Measurements from ENCODE around the gene MXD3. TPM values are rescaled to one million over a fixed set of nuclear protein-coding genes. Genes with fewer than 3 reads are reported as not detected.
A peak's percentile ranks its signal among the peaks of the same experiment; 100 is the strongest.
"Not testable (repeated sequence)": the region's sequence is repeated elsewhere in the genome, so short reads cannot be mapped to it uniquely, and the experiment has no call there.

Gene MXD3
- total and polyA plus RNA-seq, 5 experiments from 2014 or later, result 0.07 to 18.1 (median 1.1) TPM

DNA sequence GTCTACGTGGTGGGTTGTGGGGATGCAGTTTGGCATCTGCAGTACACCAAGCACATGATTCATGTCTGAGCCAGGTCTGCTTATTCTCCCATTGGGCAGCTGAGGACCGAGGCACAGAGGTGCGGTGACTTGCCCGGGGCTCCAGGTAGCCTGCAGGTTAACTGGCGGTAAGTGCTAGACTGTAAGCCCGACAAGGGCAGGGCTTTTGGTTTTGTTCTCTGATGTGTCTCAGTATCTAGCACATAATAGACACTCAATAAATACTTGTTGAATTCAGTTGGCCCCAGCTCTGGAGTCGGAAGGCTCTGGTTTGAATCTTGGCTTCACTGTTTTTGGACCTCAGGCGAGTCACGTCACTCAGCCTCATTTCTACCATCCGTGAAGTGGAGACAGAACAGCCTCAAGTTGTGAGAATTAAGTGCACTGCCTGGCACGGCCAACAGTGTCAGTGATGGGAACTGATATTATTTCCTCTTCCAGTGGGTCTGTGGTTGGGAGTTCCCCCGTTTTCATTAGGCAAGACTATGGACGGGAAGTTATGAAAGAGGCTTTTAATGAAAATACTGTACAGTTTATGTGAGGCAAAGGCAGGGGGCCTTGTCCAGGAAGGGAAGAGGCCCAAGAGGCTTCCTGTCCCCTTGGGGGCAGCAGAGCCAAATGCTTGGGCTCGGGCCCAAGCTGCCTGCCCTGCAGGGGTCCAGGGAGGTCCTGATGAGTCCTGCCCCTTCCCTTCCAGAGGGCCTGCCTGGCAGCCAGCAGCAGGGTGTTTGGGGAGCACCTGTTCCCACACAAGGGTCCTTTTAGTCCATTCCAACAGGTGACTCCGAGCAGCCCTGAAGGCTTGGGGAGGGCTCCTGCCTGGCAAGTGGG is 4.8 kb downstream of the MXD3 start:
- DNase-seq (no peak), ATAC-seq (no peak)
- Mint-ChIP-seq H3K4me3 (peak overlapping the region in 3 of 10 donors; percentile 28 to 91 (median 53)), H3K27ac (peak overlapping the region in 5 of 10 donors; percentile 26 to 87 (median 77)), H3K9me3 (no peaks in the 10 kb centered on the region), H3K36me3 (peaks cover 0 to 25% (median 7%) of the 10 kb centered on the region in 3 donors), H3K27me3 (peaks cover 0 to 4% (median 0%) of the 10 kb centered on the region in 5 donors), H3K4me1 (peaks cover 25 to 70% (median 62%) of the 10 kb centered on the region in 4 donors)
- POLR2A ChIA-PET, result interaction anchor here (0.9 to 1.0 kb wide), 2 partner anchors 45 to 46 kb away, joined by 3 to 5 read pairs; partner anchors contain the start of gene LMAN2

DNA sequence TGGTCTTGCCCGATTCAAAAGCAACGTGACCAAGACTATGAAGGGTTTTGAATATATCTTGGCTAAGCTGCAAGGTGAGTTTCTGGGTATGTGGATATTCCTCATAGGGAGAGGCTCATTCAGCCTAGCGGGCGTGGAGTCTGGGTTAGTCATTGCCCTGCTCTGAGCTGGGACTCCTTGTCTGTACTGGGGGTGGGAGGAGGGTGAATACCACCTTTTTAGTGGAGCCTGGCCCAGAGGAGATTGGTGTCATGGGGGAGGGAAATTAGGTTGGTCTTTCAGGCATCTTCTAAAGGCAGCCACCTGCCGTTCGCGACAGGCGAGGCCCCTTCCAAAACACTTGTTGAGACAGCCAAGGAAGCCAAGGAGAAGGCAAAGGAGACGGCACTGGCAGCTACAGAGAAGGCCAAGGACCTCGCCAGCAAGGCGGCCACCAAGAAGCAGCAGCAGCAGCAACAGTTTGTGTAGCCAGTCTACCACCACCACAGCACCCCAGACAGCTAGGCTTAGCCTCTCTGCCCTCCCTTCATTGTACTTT is 5.5 kb downstream of the MXD3 start:
- DNase-seq, ATAC-seq, H3K27me3 Mint-ChIP-seq, H3K9me3 Mint-ChIP-seq: not testable (repeated sequence)
- H3K4me3 Mint-ChIP-seq, result peak overlapping the region in 6 of 10 donors; percentile 28 to 96 (median 68)
- peak overlapping the region in 6 of 10 donors; percentile 17 to 90 (median 60) for H3K27ac Mint-ChIP-seq
- POLR2A ChIA-PET, result interaction anchor here (0.6 to 1.0 kb wide), 2 partner anchors 45 to 50 kb away, joined by 3 to 5 read pairs; partner anchors contain the start of gene LMAN2
- peaks cover 29 to 73% (median 66%) of the 10 kb centered on the region in 4 donors for H3K4me1 Mint-ChIP-seq
- peaks cover 0 to 25% (median 7%) of the 10 kb centered on the region in 3 donors for H3K36me3 Mint-ChIP-seq

DNA sequence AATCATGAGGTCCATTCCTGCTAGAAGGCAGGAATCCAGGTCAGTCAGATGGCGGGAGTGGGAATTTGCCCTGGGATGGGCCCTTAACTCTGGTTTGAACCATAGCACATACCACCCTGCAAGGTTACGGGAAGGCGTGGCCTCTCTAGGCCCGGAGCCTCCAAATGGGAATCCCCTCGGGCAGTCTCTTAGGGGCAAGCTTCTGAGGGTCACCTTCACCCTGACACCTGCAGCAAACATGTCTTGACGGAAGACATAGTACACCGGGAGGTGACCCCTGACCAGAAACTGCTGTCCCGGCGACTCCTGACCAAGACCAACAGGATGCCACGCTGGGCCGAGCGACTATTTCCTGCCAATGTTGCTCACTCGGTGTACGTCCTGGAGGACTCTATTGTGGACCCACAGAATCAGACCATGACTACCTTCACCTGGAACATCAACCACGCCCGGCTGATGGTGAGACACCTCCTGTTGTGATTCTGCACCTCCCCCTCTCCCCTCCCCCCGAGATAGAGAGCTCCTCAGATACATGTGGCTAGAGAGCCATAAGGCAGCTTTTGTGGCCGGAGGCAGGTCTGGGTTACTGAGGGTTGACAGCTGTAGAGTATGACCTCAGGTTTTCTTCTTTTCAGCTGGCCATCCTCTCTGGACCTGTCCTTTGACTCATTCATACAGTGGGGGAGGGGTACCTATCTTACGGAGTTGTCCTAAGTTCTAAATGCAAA is 7.1 kb downstream of the MXD3 start:
- peaks cover 0 to 25% (median 7%) of the 10 kb centered on the region in 3 donors for H3K36me3 Mint-ChIP-seq
- peak overlapping the region; percentile 37 to 94 (median 91) for H3K27ac Mint-ChIP-seq
- H3K27me3 Mint-ChIP-seq, result no peaks in the 10 kb centered on the region
- ATAC-seq (no peak), DNase-seq (no peak)
- POLR2A ChIA-PET, result interaction anchor here (0.9 to 1.3 kb wide), 2 partner anchors 9 to 12 kb away, joined by 3 to 7 read pairs; no protein-coding TSS in a partner anchor
- H3K4me1 Mint-ChIP-seq, result peaks cover 35 to 75% (median 70%) of the 10 kb centered on the region in 4 donors
- H3K4me3 Mint-ChIP-seq, result peak overlapping the region; percentile 86 to 96 (median 92)
- no peaks in the 10 kb centered on the region for H3K9me3 Mint-ChIP-seq

DNA sequence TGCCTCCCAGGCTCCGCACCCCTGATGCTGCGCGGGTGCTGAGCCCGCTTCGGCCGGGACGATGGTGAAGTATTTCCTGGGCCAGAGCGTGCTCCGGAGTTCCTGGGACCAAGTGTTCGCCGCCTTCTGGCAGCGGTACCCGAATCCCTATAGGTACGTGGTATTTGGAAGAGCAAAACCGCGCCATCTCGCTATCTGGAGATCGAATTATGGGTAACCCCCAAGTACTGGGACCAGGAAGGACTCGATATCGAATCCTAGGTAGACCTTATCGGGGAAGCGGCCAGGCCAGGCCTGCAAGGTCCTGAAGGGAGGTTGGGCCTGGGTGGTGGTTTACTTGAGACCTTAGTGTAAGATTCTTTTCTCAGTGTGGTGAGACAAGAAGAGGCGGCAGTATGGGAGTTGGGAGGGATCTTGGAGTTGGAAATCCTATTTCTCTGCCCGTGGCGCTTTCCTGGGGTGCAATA is 7.7 kb downstream of the MXD3 start:
- POLR2A ChIA-PET, result interaction anchor here (0.6 to 4.0 kb wide), 9 partner anchors 8 to 174 kb away, joined by 3 to 14 read pairs (median 3); partner anchors contain the start of genes LMAN2 and MXD3
- Mint-ChIP-seq H3K4me3 (peak overlapping the region; percentile 86 to 96 (median 92)), H3K36me3 (peaks cover 0 to 25% (median 7%) of the 10 kb centered on the region in 3 donors), H3K27ac (peak overlapping the region; percentile 80 to 94 (median 91)), H3K9me3 (no peaks in the 10 kb centered on the region), H3K27me3 (no peaks in the 10 kb centered on the region), H3K4me1 (peaks cover 36 to 77% (median 72%) of the 10 kb centered on the region in 4 donors)
- ATAC-seq (peak in 1 of 2 donors; percentile 8), DNase-seq (no peak)

DNA sequence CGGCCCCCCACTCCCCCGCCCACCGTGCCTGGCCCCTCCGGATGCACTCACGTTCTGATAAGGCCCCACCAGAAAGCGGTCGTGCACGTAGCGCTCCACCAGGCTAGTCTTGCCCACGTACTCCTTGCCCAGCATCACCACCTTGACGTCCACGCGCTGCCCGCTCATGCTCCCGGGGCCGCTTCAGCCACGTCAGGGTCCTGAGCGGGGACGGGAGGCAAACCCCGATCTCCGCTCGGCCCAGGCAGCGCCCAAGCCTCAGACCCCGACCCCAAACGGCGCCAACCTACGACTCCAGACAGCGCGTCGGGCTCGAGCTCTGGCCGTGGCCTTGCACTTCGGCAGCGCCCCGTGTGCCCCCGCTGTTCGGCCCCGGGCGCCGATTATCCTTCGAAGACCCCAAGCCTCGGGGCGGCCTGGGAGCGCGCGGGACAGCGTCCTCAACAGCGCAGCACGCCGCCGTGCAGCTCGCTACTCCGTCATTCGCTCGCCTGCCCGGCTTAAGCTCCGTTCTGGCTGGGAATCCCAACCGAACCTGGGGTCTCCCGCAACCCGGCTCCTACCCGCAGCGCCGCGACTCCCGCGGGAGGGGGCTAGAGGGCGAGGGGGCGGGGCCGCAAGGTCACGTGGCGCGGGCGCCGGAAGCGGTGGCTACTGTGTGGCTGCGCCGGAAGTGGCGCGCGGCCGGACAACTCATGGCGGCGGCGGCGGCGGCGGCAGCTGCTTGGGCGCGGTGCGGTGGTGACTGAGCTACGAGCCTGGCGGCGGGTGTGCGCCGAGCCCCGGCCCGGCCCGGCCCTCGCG is 8.4 kb downstream of the MXD3 start, which contains the start of the genes PRELID1 and RAB24:
Gene PRELID1, plus strand, starts transcription at position 679 of the 804 bp plus-strand sequence. CDS start 187 bp downstream, outside the sequence.
Gene RAB24, minus strand, starts transcription at position 599 of the 804 bp plus-strand sequence. Its CDS starts 431 bp downstream, at position 168.
- DNase-seq, result peak; percentile 81 to 90 (median 87)
- H3K9me3 Mint-ChIP-seq, result no peaks in the 10 kb centered on the region
- H3K36me3 Mint-ChIP-seq, result peaks cover 0 to 25% (median 7%) of the 10 kb centered on the region in 3 donors
- POLR2A ChIA-PET, result interaction anchor here (0.6 to 4.0 kb wide), 8 partner anchors 9 to 175 kb away, joined by 3 to 14 read pairs (median 3); partner anchors contain the start of genes LMAN2 and MXD3
- H3K4me1 Mint-ChIP-seq, result peaks cover 34 to 77% (median 74%) of the 10 kb centered on the region in 4 donors
- H3K27me3 Mint-ChIP-seq, result no peaks in the 10 kb centered on the region
- H3K27ac Mint-ChIP-seq, result peak within 1 kb of the TSS; percentile 80 to 99 (median 92)
- peak within 1 kb of the TSS; percentile 86 to 96 (median 92) for H3K4me3 Mint-ChIP-seq
- ATAC-seq, result peak; percentile 67 to 72

DNA sequence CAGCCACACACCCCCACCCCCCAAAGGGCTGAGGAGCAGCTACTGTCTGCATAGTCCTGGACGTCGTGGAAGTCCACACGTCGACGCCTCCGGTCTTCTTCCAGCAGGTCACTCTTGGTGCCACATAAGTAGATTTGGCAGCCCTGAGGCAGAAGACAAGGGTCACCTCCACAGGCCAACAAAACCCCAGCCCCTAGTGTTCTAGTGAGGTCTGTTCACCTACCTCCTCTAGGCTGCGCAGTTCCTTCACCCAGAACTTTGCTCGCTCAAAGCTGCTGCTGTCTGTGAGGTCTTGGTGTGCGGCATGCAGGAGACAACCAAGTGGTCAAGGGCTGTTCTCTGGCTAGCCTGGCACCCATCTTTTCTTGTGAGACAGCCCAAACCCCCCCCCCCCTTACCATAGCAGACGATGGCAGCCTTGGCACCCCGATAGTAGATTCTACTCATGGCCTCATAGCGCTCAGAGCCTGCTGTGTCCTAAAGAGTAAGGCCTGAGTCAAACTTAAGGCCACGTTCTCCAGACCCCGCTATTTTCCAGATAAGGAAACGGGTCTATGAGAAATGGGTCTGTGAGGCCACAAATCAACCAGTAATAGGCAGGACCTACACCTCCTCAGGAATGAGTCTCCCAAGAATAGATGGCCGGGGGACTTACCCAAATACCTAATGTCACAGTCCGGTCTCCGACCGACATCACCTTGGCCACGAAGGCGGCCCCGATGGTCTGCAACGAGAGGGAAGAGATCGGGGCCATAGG is 9.2 kb downstream of the MXD3 start:
- Mint-ChIP-seq H3K4me1 (peaks cover 34 to 84% (median 74%) of the 10 kb centered on the region in 4 donors), H3K9me3 (no peaks in the 10 kb centered on the region), H3K27ac (peak overlapping the region; percentile 80 to 99 (median 89)), H3K4me3 (peak overlapping the region; percentile 85 to 96 (median 92)), H3K36me3 (peaks cover 0 to 25% (median 7%) of the 10 kb centered on the region in 3 donors), H3K27me3 (no peaks in the 10 kb centered on the region)
- DNase-seq (no peak), ATAC-seq (no peak)
- POLR2A ChIA-PET, result interaction anchor here (0.8 to 4.0 kb wide), 6 partner anchors 9 to 173 kb away, joined by 3 to 14 read pairs (median 4); partner anchors contain the start of genes LMAN2 and MXD3

DNA sequence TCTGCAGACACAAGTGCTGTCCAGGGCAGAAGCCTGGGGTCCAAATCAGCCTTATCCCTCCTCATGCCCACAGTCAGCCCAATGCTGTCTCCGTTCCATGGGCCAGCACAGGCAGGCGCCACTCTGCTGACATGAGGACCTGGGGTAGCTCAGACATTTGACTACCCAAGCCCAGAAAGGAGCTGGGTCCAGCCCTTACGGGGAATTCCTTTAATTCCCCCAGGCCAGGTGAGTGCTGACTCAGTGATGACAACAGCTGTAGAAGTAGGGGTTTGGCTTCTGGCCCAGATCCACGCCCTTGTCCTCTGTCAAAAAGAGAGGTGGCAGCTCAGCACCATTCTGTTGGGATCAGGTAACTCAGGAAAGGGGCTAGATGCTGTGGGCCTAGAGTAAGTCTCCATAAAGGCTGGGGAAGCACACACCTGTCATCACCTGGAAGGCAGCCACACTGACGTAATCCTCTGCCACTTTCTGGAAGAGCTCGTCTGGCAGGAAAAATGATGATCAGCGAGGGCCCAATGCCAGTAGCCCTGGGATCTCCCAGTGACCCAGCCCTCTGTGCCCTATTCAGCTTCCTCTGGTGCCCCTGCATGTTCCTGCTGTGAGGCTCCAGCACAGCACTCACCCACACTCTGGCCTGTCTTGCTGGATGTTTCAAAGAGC is 10.1 kb downstream of the MXD3 start:
- POLR2A ChIA-PET, result interaction anchor here (0.7 to 4.0 kb wide), 7 partner anchors 10 to 174 kb away, joined by 3 to 14 read pairs (median 4); partner anchors contain the start of genes LMAN2 and MXD3
- Mint-ChIP-seq H3K27me3 (no peaks in the 10 kb centered on the region), H3K4me3 (peak overlapping the region; percentile 85 to 96 (median 92)), H3K9me3 (no peaks in the 10 kb centered on the region), H3K36me3 (peaks cover 0 to 23% (median 4%) of the 10 kb centered on the region in 3 donors), H3K4me1 (peaks cover 39 to 87% (median 77%) of the 10 kb centered on the region in 4 donors), H3K27ac (peak overlapping the region; percentile 68 to 99 (median 92))
- DNase-seq, result no peak
- ATAC-seq, result no peak

DNA sequence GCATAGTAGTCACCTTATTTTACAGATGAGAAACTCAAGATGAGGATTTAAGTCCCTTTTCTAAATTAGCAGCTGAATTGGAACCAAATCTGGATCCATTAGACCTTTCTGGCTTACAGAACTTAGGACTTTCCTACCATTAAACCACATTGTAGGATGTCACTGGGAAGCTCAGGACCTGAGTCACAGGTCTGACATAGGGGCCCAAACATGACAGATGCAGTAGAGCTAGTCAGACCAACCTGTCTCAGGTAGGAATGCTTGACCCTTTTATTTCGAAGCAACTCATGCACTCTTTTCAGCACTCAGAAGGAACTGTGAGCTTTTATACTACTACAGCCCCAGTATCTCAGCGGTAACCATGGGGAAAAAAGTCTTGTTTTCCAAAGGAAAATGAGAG is 10.7 kb downstream of the MXD3 start:
- H3K27ac Mint-ChIP-seq, result peak overlapping the region in 9 of 10 donors; percentile 90 to 99 (median 96)
- ATAC-seq (no peak), DNase-seq (no peak)
- peaks cover 0 to 17% (median 2%) of the 10 kb centered on the region in 3 donors for H3K36me3 Mint-ChIP-seq
- H3K9me3 Mint-ChIP-seq, result no peaks in the 10 kb centered on the region
- no peaks in the 10 kb centered on the region for H3K27me3 Mint-ChIP-seq
- POLR2A ChIA-PET, result interaction anchor here (0.5 to 4.0 kb wide), 4 partner anchors 11 to 168 kb away, joined by 4 to 14 read pairs (median 4); partner anchors contain the start of gene MXD3
- H3K4me3 Mint-ChIP-seq, result peak overlapping the region; percentile 16 to 96 (median 77)
- H3K4me1 Mint-ChIP-seq, result peaks cover 43 to 89% (median 81%) of the 10 kb centered on the region in 4 donors

DNA sequence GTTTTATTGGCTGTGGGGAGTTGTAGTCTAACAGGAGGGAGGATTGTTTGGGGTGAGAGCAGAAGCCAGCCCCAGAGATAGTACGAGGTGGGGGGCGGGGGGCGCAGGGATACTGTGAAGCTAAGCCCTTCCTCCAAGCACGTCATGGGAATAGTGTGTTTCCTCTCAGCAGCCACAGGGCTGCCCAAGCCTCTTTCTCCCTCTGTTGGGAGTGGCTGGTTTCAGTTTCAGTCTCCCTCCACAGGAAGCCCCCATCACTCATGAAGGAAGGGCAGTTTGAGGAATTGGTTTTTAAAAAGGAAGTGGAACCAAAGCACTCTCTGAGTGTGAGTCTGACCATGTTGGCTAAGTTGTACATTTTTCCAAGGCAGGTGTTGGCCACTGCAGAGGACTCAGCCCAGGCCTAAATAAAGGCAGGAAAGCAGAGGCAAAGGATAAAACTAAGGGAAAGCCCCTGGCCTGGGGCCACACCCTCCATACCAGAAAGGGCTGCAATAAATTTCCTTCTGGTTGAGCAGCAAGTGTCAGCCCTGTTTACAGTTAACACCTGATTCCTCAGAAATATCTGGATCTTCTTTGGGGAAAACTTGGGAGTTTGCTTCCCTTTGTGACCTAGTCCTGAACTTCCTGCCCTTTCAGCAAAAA is 11.3 kb downstream of the MXD3 start:
- DNase-seq (peak; percentile 42 to 76 (median 60)), ATAC-seq (peak; percentile 43 to 67)
- Mint-ChIP-seq H3K4me1 (peaks cover 47 to 89% (median 81%) of the 10 kb centered on the region in 4 donors), H3K4me3 (peak overlapping the region; percentile 33 to 96 (median 78)), H3K36me3 (peaks cover 0 to 17% (median 0%) of the 10 kb centered on the region in 3 donors), H3K27me3 (no peaks in the 10 kb centered on the region), H3K9me3 (no peaks in the 10 kb centered on the region), H3K27ac (peak overlapping the region; percentile 78 to 99 (median 96))
- POLR2A ChIA-PET, result interaction anchor here (0.5 to 4.0 kb wide), 2 partner anchors 12 to 93 kb away, joined by 5 to 14 read pairs; partner anchors contain the start of gene MXD3
